ENCODE data around the gene IREB2.
A peak's percentile ranks its signal among the peaks of the same experiment; 100 is the strongest.

IREB2 gene, protein sequence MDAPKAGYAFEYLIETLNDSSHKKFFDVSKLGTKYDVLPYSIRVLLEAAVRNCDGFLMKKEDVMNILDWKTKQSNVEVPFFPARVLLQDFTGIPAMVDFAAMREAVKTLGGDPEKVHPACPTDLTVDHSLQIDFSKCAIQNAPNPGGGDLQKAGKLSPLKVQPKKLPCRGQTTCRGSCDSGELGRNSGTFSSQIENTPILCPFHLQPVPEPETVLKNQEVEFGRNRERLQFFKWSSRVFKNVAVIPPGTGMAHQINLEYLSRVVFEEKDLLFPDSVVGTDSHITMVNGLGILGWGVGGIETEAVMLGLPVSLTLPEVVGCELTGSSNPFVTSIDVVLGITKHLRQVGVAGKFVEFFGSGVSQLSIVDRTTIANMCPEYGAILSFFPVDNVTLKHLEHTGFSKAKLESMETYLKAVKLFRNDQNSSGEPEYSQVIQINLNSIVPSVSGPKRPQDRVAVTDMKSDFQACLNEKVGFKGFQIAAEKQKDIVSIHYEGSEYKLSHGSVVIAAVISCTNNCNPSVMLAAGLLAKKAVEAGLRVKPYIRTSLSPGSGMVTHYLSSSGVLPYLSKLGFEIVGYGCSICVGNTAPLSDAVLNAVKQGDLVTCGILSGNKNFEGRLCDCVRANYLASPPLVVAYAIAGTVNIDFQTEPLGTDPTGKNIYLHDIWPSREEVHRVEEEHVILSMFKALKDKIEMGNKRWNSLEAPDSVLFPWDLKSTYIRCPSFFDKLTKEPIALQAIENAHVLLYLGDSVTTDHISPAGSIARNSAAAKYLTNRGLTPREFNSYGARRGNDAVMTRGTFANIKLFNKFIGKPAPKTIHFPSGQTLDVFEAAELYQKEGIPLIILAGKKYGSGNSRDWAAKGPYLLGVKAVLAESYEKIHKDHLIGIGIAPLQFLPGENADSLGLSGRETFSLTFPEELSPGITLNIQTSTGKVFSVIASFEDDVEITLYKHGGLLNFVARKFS

DNA sequence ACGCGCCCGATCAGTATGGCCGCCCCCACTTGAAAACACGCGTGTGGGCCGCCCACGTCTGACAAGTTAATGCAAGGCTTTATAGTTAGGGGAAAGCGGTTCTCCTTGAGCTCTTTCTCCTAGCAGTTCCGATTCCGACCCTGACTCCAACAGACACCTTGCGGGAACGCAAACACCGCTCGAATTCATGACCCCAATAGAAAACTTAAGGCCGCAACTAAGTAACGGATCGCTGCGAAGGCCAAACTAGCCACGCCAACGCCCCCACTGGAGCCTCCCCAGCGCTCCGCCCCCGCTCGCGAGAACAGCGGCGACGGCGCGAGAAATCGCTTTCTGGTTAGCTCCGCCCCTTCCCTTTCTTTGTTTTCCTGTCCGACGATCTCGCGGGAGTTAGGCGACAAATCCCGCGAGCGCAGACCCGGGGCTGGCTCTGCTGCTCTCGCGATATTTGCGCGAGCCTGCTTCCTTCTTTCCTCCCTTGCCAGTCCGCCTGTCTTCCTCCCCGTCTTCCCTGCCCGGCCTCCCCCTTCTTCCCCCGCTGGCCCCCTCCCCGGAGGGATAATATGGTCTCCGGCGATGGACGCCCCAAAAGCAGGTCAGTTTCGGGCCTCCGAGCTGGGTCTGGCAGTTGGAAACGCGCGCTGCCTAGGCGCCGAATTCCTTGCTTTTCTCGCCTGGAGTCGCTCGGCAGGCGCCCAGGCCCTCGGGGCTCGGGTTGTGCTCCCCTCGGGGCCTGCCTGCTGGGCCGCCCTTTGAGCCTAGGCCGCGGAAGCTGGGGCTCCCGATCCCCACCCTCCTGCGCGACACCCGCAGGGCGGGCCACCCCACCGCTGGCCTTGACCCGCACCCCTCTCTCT, at the start of gene IREB2:
TSS of gene IREB2 (plus strand) at position 455 of the 857 bp plus-strand sequence. CDS start at position 577, 122 bp downstream.
- peak; percentile 31 for TF ChIP-seq ISL1 (CRISPR knock-in tag; IDR thresholded peaks at IDR 0.05)
- TF ChIP-seq GLIS3 (CRISPR knock-in tag; IDR thresholded peaks at IDR 0.05), result no peak
- TF ChIP-seq, protein P1, sequence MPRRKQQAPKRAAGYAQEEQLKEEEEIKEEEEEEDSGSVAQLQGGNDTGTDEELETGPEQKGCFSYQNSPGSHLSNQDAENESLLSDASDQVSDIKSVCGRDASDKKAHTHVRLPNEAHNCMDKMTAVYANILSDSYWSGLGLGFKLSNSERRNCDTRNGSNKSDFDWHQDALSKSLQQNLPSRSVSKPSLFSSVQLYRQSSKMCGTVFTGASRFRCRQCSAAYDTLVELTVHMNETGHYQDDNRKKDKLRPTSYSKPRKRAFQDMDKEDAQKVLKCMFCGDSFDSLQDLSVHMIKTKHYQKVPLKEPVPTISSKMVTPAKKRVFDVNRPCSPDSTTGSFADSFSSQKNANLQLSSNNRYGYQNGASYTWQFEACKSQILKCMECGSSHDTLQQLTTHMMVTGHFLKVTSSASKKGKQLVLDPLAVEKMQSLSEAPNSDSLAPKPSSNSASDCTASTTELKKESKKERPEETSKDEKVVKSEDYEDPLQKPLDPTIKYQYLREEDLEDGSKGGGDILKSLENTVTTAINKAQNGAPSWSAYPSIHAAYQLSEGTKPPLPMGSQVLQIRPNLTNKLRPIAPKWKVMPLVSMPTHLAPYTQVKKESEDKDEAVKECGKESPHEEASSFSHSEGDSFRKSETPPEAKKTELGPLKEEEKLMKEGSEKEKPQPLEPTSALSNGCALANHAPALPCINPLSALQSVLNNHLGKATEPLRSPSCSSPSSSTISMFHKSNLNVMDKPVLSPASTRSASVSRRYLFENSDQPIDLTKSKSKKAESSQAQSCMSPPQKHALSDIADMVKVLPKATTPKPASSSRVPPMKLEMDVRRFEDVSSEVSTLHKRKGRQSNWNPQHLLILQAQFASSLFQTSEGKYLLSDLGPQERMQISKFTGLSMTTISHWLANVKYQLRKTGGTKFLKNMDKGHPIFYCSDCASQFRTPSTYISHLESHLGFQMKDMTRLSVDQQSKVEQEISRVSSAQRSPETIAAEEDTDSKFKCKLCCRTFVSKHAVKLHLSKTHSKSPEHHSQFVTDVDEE (CRISPR knock-in tag; IDR thresholded peaks at IDR 0.05), result no peak
- TF ChIP-seq ZNF565 (CRISPR knock-in tag; conservative IDR thresholded peaks at IDR 0.05; ENCODE audit: low read depth), result no peak
- TF ChIP-seq PPARA (CRISPR knock-in tag; IDR thresholded peaks at IDR 0.05; ENCODE audit: borderline replicate concordance), result no peak
- peak; percentile 79; the same call in 1 of the 2 replicates for TF ChIP-seq PATZ1 (CRISPR knock-in tag; IDR thresholded peaks at IDR 0.05; ENCODE audit: borderline replicate concordance)
- TF ChIP-seq ZNF70 (CRISPR knock-in tag; IDR thresholded peaks at IDR 0.05), result no peak
- no peak for TF ChIP-seq ZC3H10 (CRISPR knock-in tag; IDR thresholded peaks at IDR 0.05)
- no peak for TF ChIP-seq POU6F1 (CRISPR knock-in tag; IDR thresholded peaks at IDR 0.05; ENCODE audit: borderline replicate concordance, low read depth)
- TF ChIP-seq TCF4 (CRISPR knock-in tag; IDR thresholded peaks at IDR 0.05; ENCODE audit: borderline replicate concordance), result no peak
- TF ChIP-seq OSR1 (CRISPR knock-in tag; IDR thresholded peaks at IDR 0.05), result no peak
- TF ChIP-seq SNAI2 (CRISPR knock-in tag; IDR thresholded peaks at IDR 0.05), result 0 out of 2 replicates have a peak, but pooled peaks have one; percentile 49
- peak; percentile 95 for ATAC-seq

DNA sequence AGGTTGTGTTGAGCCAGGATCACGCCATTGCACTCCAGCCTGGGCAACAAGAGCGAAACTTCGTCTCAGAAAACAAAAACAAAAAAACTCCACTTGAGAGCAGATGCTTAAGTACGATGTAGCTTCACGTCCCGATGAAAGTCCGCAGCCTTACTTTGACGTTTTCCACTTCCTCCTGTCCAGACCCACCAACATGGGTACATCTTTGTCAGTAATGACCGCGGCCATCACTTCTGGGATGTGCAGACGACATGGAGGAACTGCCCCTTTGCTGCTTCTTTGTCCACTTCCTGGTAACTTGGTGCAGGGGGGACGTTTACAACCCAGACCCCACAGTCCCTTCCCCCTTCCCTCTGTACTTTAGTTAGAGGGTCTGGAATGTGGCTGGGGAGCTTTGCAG, 49.2 kb upstream of the IREB2 start:
- no peak for ATAC-seq
- TF ChIP-seq BACH2 (CRISPR knock-in tag; IDR thresholded peaks at IDR 0.05; ENCODE audit: borderline replicate concordance) (no peak), CREB5 (CRISPR knock-in tag; IDR thresholded peaks at IDR 0.05; ENCODE audit: low read depth) (no peak), ESRRG (CRISPR knock-in tag; IDR thresholded peaks at IDR 0.05) (no peak), ZNF70 (CRISPR knock-in tag; IDR thresholded peaks at IDR 0.05) (no peak), ZNF8 (CRISPR knock-in tag; IDR thresholded peaks at IDR 0.05) (no peak), CSDC2 (CRISPR knock-in tag; IDR thresholded peaks at IDR 0.05) (no peak), RARB (CRISPR knock-in tag; IDR thresholded peaks at IDR 0.05) (no peak)

- ATAC-seq, result no peak
- TF ChIP-seq ZNF8 (CRISPR knock-in tag; IDR thresholded peaks at IDR 0.05), result no peak
Observed at GRCh38 chr15:78389322-78389721, 48.7 kb upstream of the IREB2 start.
